ENCODE results near the gene SHISA2.

Gene SHISA2

DNA sequence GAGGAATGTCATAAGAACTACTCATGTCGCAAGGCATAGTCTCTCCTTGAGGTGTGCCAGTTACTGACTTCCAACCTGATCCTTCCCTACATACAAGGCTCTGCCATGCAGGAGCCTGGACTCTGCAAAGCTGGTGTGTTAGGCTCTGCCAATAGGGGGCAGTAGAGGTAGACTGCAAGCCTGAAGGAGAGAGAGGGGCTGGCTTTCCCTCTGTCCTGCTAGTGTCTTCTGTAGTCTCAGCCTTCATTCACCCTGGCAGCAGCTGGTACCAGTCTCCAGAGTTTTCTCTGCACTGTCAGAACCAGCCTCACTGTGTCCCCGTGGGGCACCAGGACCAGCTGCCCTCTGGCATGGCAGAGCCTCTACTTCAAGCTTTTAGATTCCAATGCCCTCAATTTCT, 14.5 kb downstream of the SHISA2 start:
- Histone ChIP-seq H3K36me3 (ENCODE audit: insufficient read depth, low read length) (no peaks in the 10 kb centered on the region), H3K4me1 (ENCODE audit: insufficient read depth, low read length, severe bottlenecking) (no peaks in the 10 kb centered on the region), H2AFZ (ENCODE audit: low read length) (no peak overlapping the region), H3K4me3 (ENCODE audit: low read depth, low read length, poor library complexity, severe bottlenecking) (no peak overlapping the region), H3K9ac (ENCODE audit: low read length) (no peak overlapping the region), H3K9me2 (ENCODE audit: low read depth, low read length) (no peaks in the 10 kb centered on the region), H3K27me3 (ENCODE audit: insufficient read depth, low read length) (no peaks in the 10 kb centered on the region), H3K4me2 (ENCODE audit: low read length) (no peak overlapping the region), H3K9me3 (ENCODE audit: low read length) (no peaks in the 10 kb centered on the region), H4K20me1 (ENCODE audit: insufficient read depth, low read length) (no peaks in the 10 kb centered on the region), H3K27ac (ENCODE audit: low read depth, low read length, poor library complexity, severe bottlenecking) (no peak overlapping the region), H3F3A (ENCODE audit: insufficient read depth, low read length) (no peaks in the 10 kb centered on the region), H3K79me2 (ENCODE audit: insufficient read depth, low read length) (no peaks in the 10 kb centered on the region)
- TF ChIP-seq EZH2 (IDR thresholded peaks at IDR 0.05; ENCODE audit: borderline replicate concordance, low read length) = no peak
- TF ChIP-seq, protein P1, sequence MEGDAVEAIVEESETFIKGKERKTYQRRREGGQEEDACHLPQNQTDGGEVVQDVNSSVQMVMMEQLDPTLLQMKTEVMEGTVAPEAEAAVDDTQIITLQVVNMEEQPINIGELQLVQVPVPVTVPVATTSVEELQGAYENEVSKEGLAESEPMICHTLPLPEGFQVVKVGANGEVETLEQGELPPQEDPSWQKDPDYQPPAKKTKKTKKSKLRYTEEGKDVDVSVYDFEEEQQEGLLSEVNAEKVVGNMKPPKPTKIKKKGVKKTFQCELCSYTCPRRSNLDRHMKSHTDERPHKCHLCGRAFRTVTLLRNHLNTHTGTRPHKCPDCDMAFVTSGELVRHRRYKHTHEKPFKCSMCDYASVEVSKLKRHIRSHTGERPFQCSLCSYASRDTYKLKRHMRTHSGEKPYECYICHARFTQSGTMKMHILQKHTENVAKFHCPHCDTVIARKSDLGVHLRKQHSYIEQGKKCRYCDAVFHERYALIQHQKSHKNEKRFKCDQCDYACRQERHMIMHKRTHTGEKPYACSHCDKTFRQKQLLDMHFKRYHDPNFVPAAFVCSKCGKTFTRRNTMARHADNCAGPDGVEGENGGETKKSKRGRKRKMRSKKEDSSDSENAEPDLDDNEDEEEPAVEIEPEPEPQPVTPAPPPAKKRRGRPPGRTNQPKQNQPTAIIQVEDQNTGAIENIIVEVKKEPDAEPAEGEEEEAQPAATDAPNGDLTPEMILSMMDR (IDR thresholded peaks at IDR 0.05; ENCODE audit: low read length) = peak; percentile 58

DNA sequence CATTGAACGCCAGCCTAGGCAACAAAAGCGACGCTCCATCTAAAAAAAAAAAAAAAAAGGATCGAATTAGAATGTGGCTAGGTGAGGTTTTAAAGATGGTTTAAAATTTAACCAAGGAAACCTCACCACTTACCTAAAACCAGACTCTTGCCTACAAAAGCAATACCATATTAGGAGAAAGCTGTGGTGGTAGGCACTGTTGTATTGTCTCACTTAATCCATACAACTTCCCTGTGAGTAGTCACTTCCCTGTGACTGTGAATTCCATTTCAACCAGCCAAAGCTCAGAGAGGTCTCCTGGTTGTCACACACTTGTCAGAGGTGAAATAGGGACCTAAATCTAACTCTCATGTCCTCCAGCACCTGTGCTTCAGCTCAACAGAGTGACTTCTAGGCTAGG, 15.4 kb downstream of the SHISA2 start:
- no peak overlapping the region for H3K4me2 ChIP-seq (ENCODE audit: low read length)
- no peaks in the 10 kb centered on the region for H3F3A ChIP-seq (ENCODE audit: insufficient read depth, low read length)
- no peaks in the 10 kb centered on the region for H3K4me1 ChIP-seq (ENCODE audit: insufficient read depth, low read length, severe bottlenecking)
- no peaks in the 10 kb centered on the region for H4K20me1 ChIP-seq (ENCODE audit: insufficient read depth, low read length)
- no peak for TF ChIP-seq EZH2 (IDR thresholded peaks at IDR 0.05; ENCODE audit: borderline replicate concordance, low read length)
- TF ChIP-seq, protein P1 (IDR thresholded peaks at IDR 0.05; ENCODE audit: low read length) = no peak
- H2AFZ ChIP-seq (ENCODE audit: low read length) = no peak overlapping the region
- no peaks in the 10 kb centered on the region for H3K79me2 ChIP-seq (ENCODE audit: insufficient read depth, low read length)
- H3K36me3 ChIP-seq (ENCODE audit: insufficient read depth, low read length) = no peaks in the 10 kb centered on the region
- H3K9me2 ChIP-seq (ENCODE audit: low read depth, low read length) = no peaks in the 10 kb centered on the region
- no peak overlapping the region for H3K4me3 ChIP-seq (ENCODE audit: low read depth, low read length, poor library complexity, severe bottlenecking)
- no peak overlapping the region for H3K27ac ChIP-seq (ENCODE audit: low read depth, low read length, poor library complexity, severe bottlenecking)
- H3K9ac ChIP-seq (ENCODE audit: low read length) = no peak overlapping the region
- H3K9me3 ChIP-seq (ENCODE audit: low read length) = no peaks in the 10 kb centered on the region
- H3K27me3 ChIP-seq (ENCODE audit: insufficient read depth, low read length) = no peaks in the 10 kb centered on the region

DNA sequence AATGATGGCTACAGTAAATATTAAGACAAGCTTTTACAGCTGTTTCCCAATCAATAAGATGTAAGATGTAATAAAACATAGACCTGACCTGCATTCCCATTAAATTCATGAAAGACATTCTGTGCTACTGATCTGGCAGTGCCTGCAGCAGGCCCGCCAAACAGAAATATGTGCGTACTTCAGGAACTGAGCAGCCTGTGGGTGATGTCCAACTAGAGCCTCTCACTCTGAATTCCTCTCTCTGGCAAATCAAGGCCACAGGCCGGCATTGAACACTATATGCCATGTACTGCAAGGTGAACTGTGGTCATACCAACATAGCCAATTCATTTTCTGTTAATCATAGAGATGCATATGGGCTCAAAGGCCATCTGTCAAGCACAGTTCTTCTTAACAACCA, 17.8 kb downstream of the SHISA2 start:
- Histone ChIP-seq H3F3A (ENCODE audit: insufficient read depth, low read length) (no peaks in the 10 kb centered on the region), H3K4me1 (ENCODE audit: insufficient read depth, low read length, severe bottlenecking) (no peaks in the 10 kb centered on the region), H4K20me1 (ENCODE audit: insufficient read depth, low read length) (no peaks in the 10 kb centered on the region), H3K9me2 (ENCODE audit: low read depth, low read length) (no peaks in the 10 kb centered on the region), H3K79me2 (ENCODE audit: insufficient read depth, low read length) (no peaks in the 10 kb centered on the region), H3K4me3 (ENCODE audit: low read depth, low read length, poor library complexity, severe bottlenecking) (no peak overlapping the region), H2AFZ (ENCODE audit: low read length) (no peak overlapping the region), H3K9ac (ENCODE audit: low read length) (no peak overlapping the region), H3K4me2 (ENCODE audit: low read length) (no peak overlapping the region), H3K36me3 (ENCODE audit: insufficient read depth, low read length) (no peaks in the 10 kb centered on the region), H3K27ac (ENCODE audit: low read depth, low read length, poor library complexity, severe bottlenecking) (no peak overlapping the region), H3K9me3 (ENCODE audit: low read length) (no peaks in the 10 kb centered on the region), H3K27me3 (ENCODE audit: insufficient read depth, low read length) (no peaks in the 10 kb centered on the region)
- no peak for TF ChIP-seq EZH2 (IDR thresholded peaks at IDR 0.05; ENCODE audit: borderline replicate concordance, low read length)
- TF ChIP-seq, protein P1 (IDR thresholded peaks at IDR 0.05; ENCODE audit: low read length) = no peak

Data from OCI-LY1 (cell line).